ENCODE results near the gene OR2L5.

The OR2L5 gene, protein sequence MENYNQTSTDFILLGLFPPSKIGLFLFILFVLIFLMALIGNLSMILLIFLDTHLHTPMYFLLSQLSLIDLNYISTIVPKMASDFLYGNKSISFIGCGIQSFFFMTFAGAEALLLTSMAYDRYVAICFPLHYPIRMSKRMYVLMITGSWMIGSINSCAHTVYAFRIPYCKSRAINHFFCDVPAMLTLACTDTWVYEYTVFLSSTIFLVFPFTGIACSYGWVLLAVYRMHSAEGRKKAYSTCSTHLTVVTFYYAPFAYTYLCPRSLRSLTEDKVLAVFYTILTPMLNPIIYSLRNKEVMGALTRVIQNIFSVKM

DNA sequence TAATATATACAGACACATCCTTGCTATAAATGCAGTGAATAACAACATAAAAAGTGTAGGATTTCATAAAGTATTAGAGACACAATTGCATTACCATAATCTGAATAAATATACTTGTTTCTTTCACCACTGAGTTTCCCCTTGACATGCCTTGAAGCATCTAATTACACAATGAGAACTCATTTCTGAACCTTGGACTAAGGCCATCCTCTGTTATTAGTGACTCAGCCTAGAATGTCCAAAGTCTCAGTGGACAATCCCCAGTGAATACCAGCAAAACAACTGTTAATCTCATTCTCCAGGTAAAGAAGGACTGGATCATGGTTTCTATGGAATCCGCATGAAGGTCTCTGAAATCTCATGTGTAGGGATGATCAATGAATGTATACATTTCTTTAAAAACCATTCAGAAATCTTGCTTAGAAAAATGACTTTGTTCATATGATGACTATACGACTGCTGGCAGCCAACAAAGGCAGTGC is at the start of gene OR2L5:
OR2L5 (plus strand) TSS at position 432 of the 482 bp plus-strand sequence. CDS start 8,288 bp downstream, outside the sequence.
- DNase-seq (ENCODE audit: low read depth): no peak

GRCh38 chr1:247964933-247965332 is 48.5 kb upstream of the OR2L5 start, which contains the start of gene OR2AK2:
TSS of gene OR2AK2 (plus strand) at chr1:247965233. CDS start at chr1:247965377, 144 bp downstream.
- no peak for DNase-seq (ENCODE audit: low read depth)

- no peak for DNase-seq (ENCODE audit: low read depth)
These were observed 46.8 kb upstream of the OR2L5 start for GRCh38 chr1:247966532-247967204.

GRCh38 chr1:247992986-247993385 is 20.5 kb upstream of the OR2L5 start:
- no peak for DNase-seq (ENCODE audit: low read depth)

GRCh38 chr1:247998811-247999210 is 14.6 kb upstream of the OR2L5 start:
- DNase-seq (ENCODE audit: low read depth): no peak

- DNase-seq (ENCODE audit: low read depth): no peak
These were observed 13.3 kb upstream of the OR2L5 start for GRCh38 chr1:248000169-248000568.

DNA sequence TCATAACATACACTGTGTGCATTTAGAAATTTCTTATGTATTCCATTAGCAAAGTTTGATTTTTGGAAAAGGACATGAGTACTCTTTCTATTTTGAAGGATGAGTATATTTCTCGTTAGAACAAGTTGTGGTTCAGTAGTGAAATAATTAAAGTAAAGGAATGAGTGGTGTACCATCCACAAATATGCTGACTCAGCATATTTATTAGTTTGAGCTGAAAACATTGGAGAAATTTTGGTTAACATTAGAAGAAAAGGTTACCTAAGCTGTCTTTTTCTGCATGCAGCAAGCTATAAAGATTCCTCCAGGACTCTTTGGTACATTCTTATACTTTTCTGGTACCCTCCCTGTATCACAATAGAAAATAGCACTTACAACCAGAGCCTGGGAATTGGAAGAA is 5.7 kb upstream of the OR2L5 start:
- no peak for DNase-seq (ENCODE audit: low read depth)

DNA sequence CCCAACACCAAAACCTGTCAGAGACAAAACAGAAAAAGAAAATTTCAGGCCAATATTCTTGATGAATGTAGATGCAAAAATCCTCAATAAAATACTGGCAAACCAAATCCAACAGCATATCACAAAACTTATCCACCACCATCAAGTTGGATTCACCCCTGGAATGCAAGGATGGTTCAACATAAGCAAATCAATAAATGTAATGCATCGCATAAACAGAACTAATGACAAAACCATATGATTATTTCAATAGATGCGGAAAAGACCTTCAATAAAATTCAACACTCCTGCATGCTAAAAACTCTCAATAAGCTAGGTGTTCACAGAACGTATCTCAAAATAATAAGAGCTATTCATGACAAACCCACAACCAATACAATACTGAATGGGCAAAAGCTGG is 3.8 kb upstream of the OR2L5 start:
- DNase-seq (ENCODE audit: low read depth): no peak

- no peak for DNase-seq (ENCODE audit: low read depth)
These were observed 2.3 kb downstream of the OR2L5 start for GRCh38 chr1:248015803-248016202.

DNA sequence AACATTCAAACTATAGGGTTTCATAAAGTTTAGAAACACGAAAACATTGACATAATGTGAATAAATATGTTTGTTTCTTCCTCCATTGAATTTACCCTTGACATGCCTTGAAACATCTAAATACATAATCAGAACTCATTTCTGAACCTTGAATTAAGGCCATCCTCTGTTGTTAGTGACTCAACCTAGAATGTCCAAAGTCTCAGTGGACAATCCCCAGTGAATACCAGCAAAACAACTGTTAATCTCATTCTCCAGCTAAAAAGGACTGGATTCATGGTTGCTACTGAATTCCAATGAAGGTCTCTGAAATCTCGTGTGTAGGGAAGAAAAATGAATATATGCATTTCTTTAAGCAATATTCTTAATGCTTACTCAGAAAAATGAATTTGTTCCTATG is 16.3 kb downstream of the OR2L5 start, which contains the start of gene OR2L2:
OR2L2 (plus strand) TSS at position 301 of the 400 bp plus-strand sequence. CDS start 8,198 bp downstream, outside the sequence.
- DNase-seq (ENCODE audit: low read depth): no peak

- no peak for DNase-seq (ENCODE audit: low read depth)
These were observed 31.7 kb downstream of the OR2L5 start for GRCh38 chr1:248045209-248045608.

GRCh38 chr1:248046536-248046935 is 33.1 kb downstream of the OR2L5 start, which contains the start of gene OR2L3:
TSS of gene OR2L3 (plus strand) at chr1:248046836. CDS start at chr1:248060682, 13,846 bp downstream.
- no peak for DNase-seq (ENCODE audit: low read depth)

DNA sequence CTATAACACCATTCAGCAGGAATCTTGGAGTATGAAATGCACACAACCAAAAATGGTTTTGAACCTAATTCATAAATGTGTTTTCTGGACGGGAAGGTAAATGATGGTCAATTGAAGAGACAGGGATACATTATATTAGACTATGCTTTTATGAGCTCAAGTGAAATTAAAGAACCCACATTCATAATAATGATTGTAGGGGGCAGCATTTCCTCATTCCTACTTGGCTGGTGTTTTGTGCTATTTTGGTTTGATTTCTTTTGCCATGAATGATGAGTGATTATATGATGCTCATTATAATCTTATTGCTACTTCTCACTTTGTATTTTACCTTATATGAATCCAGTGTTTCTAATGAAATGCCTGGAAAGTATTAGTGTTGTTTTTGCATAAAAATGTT is 33.5 kb downstream of the OR2L5 start:
- no peak for DNase-seq (ENCODE audit: low read depth)

DNA sequence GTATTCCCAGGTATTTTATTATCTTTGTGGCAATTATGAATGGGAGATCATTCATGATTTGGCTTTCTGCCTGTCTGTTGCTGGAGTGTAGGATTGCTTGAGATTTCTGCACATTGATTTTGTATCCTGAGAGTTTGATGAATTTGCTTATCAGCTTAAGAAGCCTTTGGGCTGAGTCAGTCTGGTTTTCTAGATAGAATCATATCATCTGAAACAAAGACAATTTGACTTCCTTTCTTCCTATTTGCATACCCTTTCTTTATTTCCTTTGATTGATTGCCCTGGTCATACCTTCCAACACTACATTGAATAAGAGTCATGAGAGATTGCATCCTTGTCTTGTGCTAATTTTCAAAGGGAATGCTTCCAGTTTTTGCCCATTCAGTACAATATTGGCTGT is 41.2 kb downstream of the OR2L5 start:
- DNase-seq (ENCODE audit: low read depth): no peak

DNA sequence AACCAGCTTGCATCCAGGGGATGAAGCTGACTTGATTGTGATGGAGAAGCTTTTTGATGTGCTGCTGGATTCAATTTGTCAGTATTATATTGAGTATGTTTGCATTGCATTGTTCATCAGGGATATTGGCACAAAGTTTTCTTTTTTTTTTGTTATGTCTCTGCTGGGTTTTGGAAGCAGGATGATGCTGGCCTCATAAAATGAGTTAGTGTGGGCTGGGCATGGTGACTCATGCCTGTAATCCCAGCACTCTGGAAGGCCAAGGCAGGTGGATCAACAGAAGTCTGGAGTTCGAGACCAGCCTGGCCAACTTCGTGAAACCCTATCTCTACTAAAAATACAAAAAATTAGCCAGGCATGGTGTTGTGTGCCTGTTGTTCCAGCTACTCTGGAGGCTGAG is 41.8 kb downstream of the OR2L5 start:
- no peak for DNase-seq (ENCODE audit: low read depth)

GRCh38 chr1:248065071-248065470 is 51.6 kb downstream of the OR2L5 start:
- DNase-seq (ENCODE audit: low read depth): no peak

DNA sequence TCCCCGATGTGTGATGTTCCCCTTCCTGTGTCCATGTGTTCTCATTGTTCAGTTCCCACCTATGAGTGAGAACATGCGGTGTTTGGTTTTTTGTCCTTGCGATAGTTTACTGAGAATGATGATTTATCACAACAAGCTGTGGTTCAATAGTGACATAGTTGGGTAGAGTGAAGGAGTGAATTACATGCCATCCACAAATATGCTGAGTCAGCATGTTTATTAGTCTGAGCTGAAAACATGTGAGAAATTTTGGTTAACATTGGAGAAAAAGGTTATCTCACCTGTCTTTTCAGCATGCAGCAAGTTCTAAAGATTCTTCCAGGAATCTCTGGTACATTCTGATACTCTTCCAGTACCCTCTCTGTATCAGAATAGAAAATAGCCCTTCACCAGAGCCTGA is 52.1 kb downstream of the OR2L5 start:
- no peak for DNase-seq (ENCODE audit: low read depth)

All from stimulated activated CD8-positive, alpha-beta memory T cell treated with anti-CD3 and anti-CD28 coated beads, Interleukin-12 subunit alpha, Interleukin-12 subunit beta, amount 100 ng/mL, for 1 hour (primary cell).